Fibroblast of lung (primary cell): ENCODE results near the gene PIK3CA. TPM values are rescaled to one million over a fixed set of nuclear protein-coding genes. Genes with fewer than 3 reads are reported as not detected.

Experiments
- DNase-seq, 2 donors: peaks; one replicate each; pipeline versions ENCODE4 v3.0.0 to v3.0.0-alpha.2; 2010; ENCODE audit warnings: low read depth in 2 of 2
- H2AFZ ChIP-seq: 2 replicates; pipeline ENCODE4 v1.5.1; 2012; ENCODE audit warnings: low read length, control low read depth, inconsistent platforms
- H3K27ac ChIP-seq: 2 replicates; pipeline ENCODE4 v1.5.1; 2011; ENCODE audit warnings: low read length, control low read depth; ENCODE audit not compliant: insufficient read depth
- H3K27me3 ChIP-seq: 2 replicates; pipeline ENCODE4 v1.5.1; 2011; ENCODE audit warnings: mild to moderate bottlenecking, low read length; ENCODE audit not compliant: control insufficient read depth, insufficient read depth
- H3K36me3 ChIP-seq: 2 replicates; pipeline ENCODE4 v1.5.1; 2011; ENCODE audit warnings: low read length; ENCODE audit not compliant: control insufficient read depth, insufficient read depth
- H3K4me1 ChIP-seq: 2 replicates; pipeline ENCODE4 v1.5.1; 2011; ENCODE audit warnings: low read length; ENCODE audit not compliant: control insufficient read depth, insufficient read depth; ENCODE audit errors: extremely low read depth
- H3K4me2 ChIP-seq: 2 replicates; pipeline ENCODE4 v1.5.1; 2011; ENCODE audit warnings: low read length, control low read depth; ENCODE audit not compliant: insufficient read depth; ENCODE audit errors: extremely low read depth
- H3K4me3 ChIP-seq, 4 experiments: fragments of 200-600 bp in 1 of 4; sonication (generic) in 1 of 4; replicated peaks in 1 of 4; 2 replicates each; pipeline ENCODE4 v1.5.1; 2011 to 2016; ENCODE audit warnings: low read length in 4 of 4, low read depth in 3 of 4, mild to moderate bottlenecking in 3 of 4, control low read depth in 2 of 4, inconsistent platforms in 1 of 4, mixed read lengths in 1 of 4; ENCODE audit not compliant: insufficient read depth in 1 of 4; ENCODE audit errors: control extremely low read depth in 1 of 4
- H3K79me2 ChIP-seq: 2 replicates; pipeline ENCODE4 v1.5.1; 2012; ENCODE audit warnings: mild to moderate bottlenecking, low read length, inconsistent platforms; ENCODE audit not compliant: control insufficient read depth, insufficient read depth
- H3K9ac ChIP-seq: 2 replicates; pipeline ENCODE4 v1.5.1; 2011; ENCODE audit warnings: mild to moderate bottlenecking, low read length, control low read depth; ENCODE audit not compliant: insufficient read depth
- H3K9me3 ChIP-seq: 2 replicates; pipeline ENCODE4 v1.5.1; 2012; ENCODE audit warnings: low read depth, low read length; ENCODE audit not compliant: control insufficient read depth, insufficient read depth
- H4K20me1 ChIP-seq: 2 replicates; pipeline ENCODE4 v1.5.1; 2011; ENCODE audit warnings: low read length; ENCODE audit not compliant: control insufficient read depth, insufficient read depth; ENCODE audit errors: extremely low read depth
- CTCF ChIP-seq, 2 donors: IDR thresholded peaks in 1 of 2; conservative IDR thresholded peaks in 1 of 2; 1 replicate in 1 of 2; 2 replicates in 1 of 2; pipeline ENCODE4 v1.5.1; 2011 to 2012; ENCODE audit warnings: low read length in 2 of 2, control low read depth in 1 of 2, inconsistent platforms in 1 of 2, low read depth in 1 of 2, mild to moderate bottlenecking in 1 of 2
- EZH2 ChIP-seq: IDR thresholded peaks from 2 replicates; pipeline ENCODE4 v1.5.1; 2012; ENCODE audit warnings: low read length, control low read depth, mild to moderate bottlenecking; ENCODE audit errors: missing control alignments
- polyA plus RNA-seq, 2 donors: library from polyadenylated mRNA; depleted of rRNA in 1 of 2; stranded (reverse) in 1 of 2; unstranded in 1 of 2; fragments of >200 nt; gene quantifications; 2 replicates each; pipeline ENCODE4 v1.2.1, GENCODE V29; 2011 to 2012; ENCODE audit warnings: missing spikeins in 1 of 2
- total RNA-seq: library from RNA; depleted of rRNA; stranded (reverse); fragments of >200 nt; gene quantifications from 2 replicates; pipeline ENCODE4 v1.2.1, GENCODE V29; 2014

PIK3CA gene
- total and polyA plus RNA-seq, 2 donors (not counting 1 experiment from before 2014, with no cell fraction given), result 20.8 to 28.9 TPM

- Histone ChIP-seq H3K27me3 (no peaks in the 10 kb centered on the region), H3K4me2 (no peak overlapping the region), H3K79me2 (no peaks in the 10 kb centered on the region), H4K20me1 (no peaks in the 10 kb centered on the region), H3K9me3 (no peaks in the 10 kb centered on the region), H3K36me3 (no peaks in the 10 kb centered on the region), H3K27ac (no peak overlapping the region), H3K9ac (no peak overlapping the region), H3K4me3 (no peak overlapping the region), H2AFZ (no peak overlapping the region), H3K4me1 (peaks cover 2% of the 10 kb centered on the region)
- DNase-seq, result no peak
- no peak for TF ChIP-seq CTCF (conservative IDR thresholded peaks at IDR 0.05 in 1 of 2, IDR thresholded peaks at IDR 0.05 in 1 of 2; ENCODE audit: low read depth in 1 of 2, low read length in 2 of 2)
- TF ChIP-seq EZH2, result no peak
These were observed 115.0 kb downstream of the PIK3CA start for GRCh38 chr3:179263134-179263533.

DNA sequence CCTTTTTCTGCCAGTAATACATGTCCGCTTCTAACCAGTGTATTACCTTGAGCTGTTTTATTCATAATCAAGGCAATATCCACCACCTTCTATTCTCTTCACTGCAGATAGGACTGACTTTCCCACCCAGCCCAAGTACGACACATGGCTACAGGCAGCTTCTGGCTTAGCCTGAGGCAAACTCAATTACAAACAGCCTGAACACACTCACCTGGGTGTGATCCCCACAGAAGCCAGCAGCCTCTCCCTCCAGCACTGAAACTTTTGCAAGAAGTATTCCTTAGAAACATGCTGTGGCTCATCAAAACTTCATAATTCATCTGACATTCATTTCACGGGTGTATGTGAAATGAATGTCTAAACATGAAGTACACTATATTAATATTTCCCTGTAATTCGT is 116.3 kb downstream of the PIK3CA start:
- H3K9ac ChIP-seq, result no peak overlapping the region
- TF ChIP-seq CTCF (conservative IDR thresholded peaks at IDR 0.05 in 1 of 2, IDR thresholded peaks at IDR 0.05 in 1 of 2; ENCODE audit: low read depth in 1 of 2, low read length in 2 of 2) (no peak), EZH2 (no peak)
- no peaks in the 10 kb centered on the region for H3K9me3 ChIP-seq
- H3K27me3 ChIP-seq, result no peaks in the 10 kb centered on the region
- no peak overlapping the region for H2AFZ ChIP-seq
- H4K20me1 ChIP-seq, result no peaks in the 10 kb centered on the region
- no peak overlapping the region for H3K4me2 ChIP-seq
- no peaks in the 10 kb centered on the region for H3K36me3 ChIP-seq
- H3K4me3 ChIP-seq, result no peak overlapping the region
- DNase-seq, result no peak
- peaks cover 2% of the 10 kb centered on the region for H3K4me1 ChIP-seq
- no peak overlapping the region for H3K27ac ChIP-seq
- no peaks in the 10 kb centered on the region for H3K79me2 ChIP-seq

DNA sequence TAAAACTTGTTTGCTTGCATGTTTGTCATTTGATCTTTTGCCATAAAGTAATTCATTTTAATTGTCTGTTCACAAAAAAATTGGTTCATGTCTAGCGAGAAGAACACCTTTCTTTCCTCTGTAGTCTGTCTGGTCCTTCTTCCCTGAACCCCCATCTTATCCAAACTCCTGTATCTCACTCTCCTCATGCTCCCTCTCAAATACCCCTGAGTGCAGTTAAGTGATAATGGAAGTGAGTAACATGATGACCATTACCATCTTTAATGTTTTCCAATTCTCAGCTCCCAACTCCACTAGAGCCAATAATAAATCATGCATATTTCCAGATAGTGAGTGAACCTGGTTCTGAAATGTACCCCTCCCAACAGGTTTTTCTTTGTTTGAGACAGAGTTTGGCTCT is 116.9 kb downstream of the PIK3CA start:
- no peak overlapping the region for H3K9ac ChIP-seq
- TF ChIP-seq EZH2 (no peak), CTCF (conservative IDR thresholded peaks at IDR 0.05 in 1 of 2, IDR thresholded peaks at IDR 0.05 in 1 of 2; ENCODE audit: low read depth in 1 of 2, low read length in 2 of 2) (no peak)
- no peaks in the 10 kb centered on the region for H3K36me3 ChIP-seq
- H4K20me1 ChIP-seq, result no peaks in the 10 kb centered on the region
- no peak overlapping the region for H3K4me2 ChIP-seq
- H3K27me3 ChIP-seq, result no peaks in the 10 kb centered on the region
- H3K4me3 ChIP-seq, result no peak overlapping the region
- no peak overlapping the region for H3K27ac ChIP-seq
- H3K4me1 ChIP-seq, result peaks cover 2% of the 10 kb centered on the region
- H3K79me2 ChIP-seq, result no peaks in the 10 kb centered on the region
- no peak for DNase-seq
- no peak overlapping the region for H2AFZ ChIP-seq
- no peaks in the 10 kb centered on the region for H3K9me3 ChIP-seq
